Fibroblast of mammary gland (primary cell): ENCODE results near the gene ATP2B3.

Source experiments
- DNase-seq: peaks from one replicate; pipeline ENCODE4 v3.0.0-alpha.2; 2010; ENCODE audit warnings: low read depth
- H3K4me3 ChIP-seq: 2 replicates; pipeline ENCODE4 v1.5.1; 2011; ENCODE audit warnings: low read depth, mild to moderate bottlenecking, low read length, moderate library complexity; ENCODE audit not compliant: control insufficient read depth
- TF ChIP-seq, protein P1 (sequence below): conservative IDR thresholded peaks from 2 replicates; pipeline ENCODE4 v1.5.1; 2011; ENCODE audit warnings: low read depth, low read length, inconsistent platforms; ENCODE audit not compliant: control insufficient read depth, insufficient read depth

Gene ATP2B3

DNA sequence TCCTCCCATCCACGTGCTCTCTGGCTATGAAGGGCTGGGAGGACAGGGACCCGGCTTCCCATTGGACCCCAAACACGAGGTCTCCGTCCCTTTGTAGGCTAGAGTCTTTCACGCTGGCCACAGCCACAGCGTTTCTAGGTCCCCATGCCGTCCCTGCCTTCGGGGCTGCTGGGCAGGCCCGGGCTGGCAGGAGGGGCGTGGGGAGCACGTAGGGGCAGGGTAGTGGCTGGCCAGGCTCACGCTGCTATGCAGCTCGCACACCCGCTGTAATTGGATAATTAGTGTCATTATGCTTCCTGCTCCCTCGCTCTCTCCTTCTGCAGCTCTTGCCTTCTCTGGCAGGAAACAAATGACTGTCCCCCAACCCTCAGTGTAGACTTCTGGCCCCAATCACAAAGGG lies 9.8 kb downstream of the ATP2B3 start:
- DNase-seq = no peak
- no peak overlapping the region for H3K4me3 ChIP-seq
- TF ChIP-seq, protein P1, sequence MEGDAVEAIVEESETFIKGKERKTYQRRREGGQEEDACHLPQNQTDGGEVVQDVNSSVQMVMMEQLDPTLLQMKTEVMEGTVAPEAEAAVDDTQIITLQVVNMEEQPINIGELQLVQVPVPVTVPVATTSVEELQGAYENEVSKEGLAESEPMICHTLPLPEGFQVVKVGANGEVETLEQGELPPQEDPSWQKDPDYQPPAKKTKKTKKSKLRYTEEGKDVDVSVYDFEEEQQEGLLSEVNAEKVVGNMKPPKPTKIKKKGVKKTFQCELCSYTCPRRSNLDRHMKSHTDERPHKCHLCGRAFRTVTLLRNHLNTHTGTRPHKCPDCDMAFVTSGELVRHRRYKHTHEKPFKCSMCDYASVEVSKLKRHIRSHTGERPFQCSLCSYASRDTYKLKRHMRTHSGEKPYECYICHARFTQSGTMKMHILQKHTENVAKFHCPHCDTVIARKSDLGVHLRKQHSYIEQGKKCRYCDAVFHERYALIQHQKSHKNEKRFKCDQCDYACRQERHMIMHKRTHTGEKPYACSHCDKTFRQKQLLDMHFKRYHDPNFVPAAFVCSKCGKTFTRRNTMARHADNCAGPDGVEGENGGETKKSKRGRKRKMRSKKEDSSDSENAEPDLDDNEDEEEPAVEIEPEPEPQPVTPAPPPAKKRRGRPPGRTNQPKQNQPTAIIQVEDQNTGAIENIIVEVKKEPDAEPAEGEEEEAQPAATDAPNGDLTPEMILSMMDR = no peak

DNA sequence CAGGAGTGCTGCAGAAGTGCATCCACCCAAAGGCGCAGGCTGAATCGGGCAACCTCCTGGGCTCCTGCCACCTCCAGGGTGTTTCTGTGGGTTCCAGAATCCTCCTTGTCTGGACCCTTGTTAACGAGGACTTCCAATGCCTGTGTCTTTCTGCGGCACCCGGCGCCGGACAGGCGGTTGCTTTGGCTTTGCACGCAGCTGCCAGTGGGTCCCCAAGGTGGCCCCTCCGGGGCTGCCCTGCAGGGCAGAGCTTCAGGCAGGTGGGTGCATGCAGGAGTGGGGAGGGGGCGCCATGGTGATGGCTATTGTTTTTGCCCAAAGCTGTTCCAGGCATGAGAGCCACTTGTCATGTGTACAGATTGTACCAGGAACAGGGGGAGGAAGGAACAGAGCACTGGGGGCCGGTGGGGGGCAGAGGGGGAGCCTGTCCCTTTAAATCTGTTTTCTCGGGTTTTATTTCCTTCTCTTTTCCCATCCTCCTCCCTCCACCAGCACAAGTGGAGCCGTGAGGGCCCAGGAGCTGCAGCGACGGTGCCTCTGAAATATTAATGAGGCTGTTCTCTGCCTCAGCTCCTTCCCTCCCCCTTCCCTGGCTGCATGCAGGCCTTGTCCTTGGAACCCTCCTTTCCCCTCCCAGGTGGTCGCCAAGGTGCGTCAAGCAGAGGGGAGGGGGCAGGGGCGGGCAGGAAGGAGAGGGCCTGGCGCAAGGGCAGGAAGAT lies 13.1 kb downstream of the ATP2B3 start:
- TF ChIP-seq, protein P1 = no peak
- no peak for DNase-seq

DNA sequence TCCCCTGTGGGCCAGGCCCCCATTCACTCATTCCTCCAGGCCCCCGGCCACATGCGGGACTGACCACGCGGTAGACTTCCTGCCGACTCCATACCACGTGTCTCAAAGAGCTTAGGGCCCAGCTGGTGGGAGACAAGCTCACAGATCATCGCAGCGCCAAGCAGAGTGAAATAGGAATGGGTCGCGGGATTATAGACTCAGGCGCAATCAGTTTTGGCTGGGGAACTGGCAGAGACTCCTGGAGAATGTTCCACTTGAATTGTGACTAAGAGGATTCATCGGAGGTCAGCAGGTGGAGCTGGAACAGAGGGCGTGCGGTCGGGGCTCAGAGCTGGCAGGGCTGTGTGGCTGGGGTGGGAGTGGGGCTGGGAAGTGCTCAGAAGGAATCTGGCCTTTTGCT lies 15.6 kb downstream of the ATP2B3 start:
- H3K4me3 ChIP-seq = no peak overlapping the region
- TF ChIP-seq, protein P1 = no peak
- DNase-seq = peak; percentile 14

More for the DNA sequence above, 13.1 kb downstream of the ATP2B3 start:
- no peak overlapping the region for H3K4me3 ChIP-seq

DNA sequence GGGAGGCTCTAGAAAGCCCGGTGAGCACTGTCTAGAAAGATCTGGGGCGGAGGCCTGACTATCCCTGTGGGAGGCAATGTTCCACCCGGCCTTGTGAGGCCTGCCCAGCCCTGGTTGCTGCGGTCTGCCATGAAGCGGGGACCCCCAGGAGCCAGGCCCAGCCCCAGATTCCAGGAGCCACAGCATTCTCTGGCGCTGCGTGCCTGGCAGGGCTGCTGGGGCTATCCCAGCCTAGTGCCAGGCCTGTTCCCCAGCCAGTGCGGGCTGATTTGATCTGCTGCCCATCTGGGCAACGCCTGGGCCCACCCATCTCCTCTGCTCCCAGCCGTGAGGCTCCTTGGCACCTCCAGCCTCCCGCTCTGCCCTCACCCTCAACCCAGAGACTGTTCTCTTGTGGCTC lies 19.6 kb downstream of the ATP2B3 start:
- DNase-seq = no peak
- TF ChIP-seq, protein P1 = no peak
- H3K4me3 ChIP-seq = no peak overlapping the region

DNA sequence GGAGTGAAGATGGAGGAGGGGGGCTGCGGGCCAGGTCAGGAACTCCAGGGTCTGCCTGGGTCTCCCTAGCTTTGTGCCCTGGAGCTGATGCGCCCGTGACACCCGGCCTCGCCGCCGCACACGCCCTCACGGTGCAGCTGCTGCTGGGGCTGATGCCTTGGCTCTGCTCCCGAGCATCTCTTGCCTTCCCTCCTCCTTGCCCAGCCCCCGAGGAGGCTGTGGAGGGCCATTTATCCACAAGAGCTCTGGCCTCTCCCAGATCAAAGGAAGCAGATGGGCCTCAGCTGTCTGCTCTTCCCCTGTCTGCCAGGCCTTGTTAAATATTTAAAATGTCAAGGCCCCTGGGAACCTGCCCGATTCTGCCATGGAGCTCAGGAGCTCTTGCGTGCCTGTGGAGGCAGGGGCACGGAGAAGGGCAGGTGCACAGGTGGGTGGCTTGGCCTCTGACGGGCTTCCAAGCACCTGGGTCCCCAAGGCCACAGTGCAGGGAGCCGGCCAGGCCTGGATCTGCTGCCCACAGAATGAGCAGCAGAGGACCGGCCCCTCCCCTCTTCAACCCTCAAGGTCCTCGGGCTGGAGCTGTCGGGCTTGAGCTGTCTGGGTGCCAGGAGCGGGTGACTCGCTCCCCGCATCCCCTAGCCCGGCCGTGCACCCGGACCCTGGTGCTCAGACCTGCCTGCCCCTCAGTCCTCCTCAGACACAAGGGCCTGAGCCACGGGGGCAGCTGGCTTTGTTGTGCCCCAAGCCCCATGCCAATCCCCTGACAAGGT lies 20.3 kb downstream of the ATP2B3 start:
- TF ChIP-seq, protein P1 = no peak
- no peak overlapping the region for H3K4me3 ChIP-seq
- no peak for DNase-seq

DNA sequence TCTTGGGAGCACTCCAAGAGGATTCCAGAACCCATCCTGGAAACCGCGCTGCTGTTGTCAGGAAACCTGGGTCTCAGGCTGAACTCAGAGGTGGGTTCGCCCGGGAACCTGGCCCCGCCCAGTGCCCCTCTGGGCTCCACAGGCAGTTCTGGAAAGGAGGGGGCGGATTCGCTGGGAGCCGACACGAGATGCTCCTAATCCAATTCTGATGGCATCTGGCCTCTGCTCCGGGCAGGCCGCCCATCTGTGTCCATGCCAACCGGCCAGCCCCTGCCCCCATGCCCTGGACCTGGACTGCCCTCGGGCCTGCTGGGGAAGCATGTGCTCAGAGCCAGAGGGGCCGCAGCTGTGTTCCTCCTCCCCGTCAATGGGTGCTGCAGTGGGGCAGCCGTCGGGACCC lies 21.0 kb downstream of the ATP2B3 start:
- no peak overlapping the region for H3K4me3 ChIP-seq
- no peak for DNase-seq
- TF ChIP-seq, protein P1 = no peak
